ENCODE results near the gene IGFBP7. TPM values are rescaled to one million over a fixed set of nuclear protein-coding genes. Genes with fewer than 3 reads are reported as not detected.

The IGFBP7 gene
- total and polyA plus RNA-seq, 4 donors: 2,521 to 5,050 (median 2,800) TPM

DNA sequence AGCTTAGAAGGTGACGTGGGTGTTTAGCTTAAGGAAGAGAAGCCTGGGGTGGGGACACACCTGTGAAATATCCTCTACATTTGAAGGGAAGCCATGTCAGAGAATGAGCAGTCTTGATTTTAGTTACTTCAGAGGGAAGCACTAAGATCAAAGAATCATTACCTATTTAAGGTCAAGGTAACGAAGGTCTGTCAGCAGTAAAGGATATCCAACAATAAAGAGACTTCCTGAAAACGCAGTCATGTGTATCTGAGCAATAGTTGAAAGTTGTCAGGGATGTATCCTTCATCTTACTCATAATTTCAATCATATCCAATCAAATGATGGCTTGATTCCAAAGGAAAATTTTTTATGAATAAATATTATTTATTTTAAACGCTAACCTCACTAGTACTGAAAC is 33.5 kb downstream of the IGFBP7 start:
- Histone ChIP-seq H3K27ac (ENCODE audit: low read depth in 1 of 2, low read length in 2 of 2) (peak overlapping the region in 1 of 2 donors; percentile 71), H3K36me3 (ENCODE audit: control insufficient read depth in 1 of 2, insufficient read depth in 2 of 2, low read length in 1 of 2) (peaks cover 0 to 3% of the 10 kb centered on the region in 2 donors), H3K9me3 (ENCODE audit: control insufficient read depth, low read length) (no peaks in the 10 kb centered on the region), H3K4me3 (ENCODE audit: low read length in 2 of 2) (no peak overlapping the region), H3K27me3 (ENCODE audit: control insufficient read depth in 1 of 2, insufficient read depth in 2 of 2, low read length in 1 of 2) (no peaks in the 10 kb centered on the region), H3K4me1 (ENCODE audit: control insufficient read depth in 1 of 2, insufficient read depth in 2 of 2, low read length in 2 of 2) (peaks cover 5 to 16% of the 10 kb centered on the region in 2 donors)
- ATAC-seq (ENCODE audit: low FRiP score) (no peak), DNase-seq (no peak)
- WGBS, 2 donors: 56 to 60% methylated on average over 4 of the region's 4 CpGs
- intact Hi-C loops (cut with DNase I): no loop called here

DNA sequence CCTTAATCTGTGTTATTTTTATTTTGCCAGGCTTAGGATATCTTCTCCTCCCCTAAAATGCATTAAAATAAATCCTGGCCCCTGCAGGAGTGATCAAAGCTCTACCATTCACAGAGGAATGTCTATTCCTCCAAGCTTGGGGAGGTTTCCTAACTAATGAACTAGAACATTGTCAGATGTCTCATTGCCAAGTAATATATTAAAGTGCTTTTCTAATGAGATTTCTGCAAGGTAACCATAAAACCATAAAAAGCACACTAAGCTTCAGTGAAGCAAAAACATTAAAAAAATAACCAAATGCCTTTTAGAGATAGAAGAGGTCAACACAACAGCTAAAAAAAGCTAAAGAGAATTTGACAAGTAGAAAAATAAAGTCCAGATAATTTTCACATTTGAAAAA is 34.8 kb downstream of the IGFBP7 start:
- Histone ChIP-seq H3K4me1 (ENCODE audit: control insufficient read depth in 1 of 2, insufficient read depth in 2 of 2, low read length in 2 of 2) (peaks cover 8 to 16% of the 10 kb centered on the region in 2 donors), H3K4me3 (ENCODE audit: low read length in 2 of 2) (no peak overlapping the region), H3K27me3 (ENCODE audit: control insufficient read depth in 1 of 2, insufficient read depth in 2 of 2, low read length in 1 of 2) (no peaks in the 10 kb centered on the region), H3K36me3 (ENCODE audit: control insufficient read depth in 1 of 2, insufficient read depth in 2 of 2, low read length in 1 of 2) (peaks cover 0 to 3% of the 10 kb centered on the region in 2 donors), H3K9me3 (ENCODE audit: control insufficient read depth, low read length) (no peaks in the 10 kb centered on the region), H3K27ac (ENCODE audit: low read depth in 1 of 2, low read length in 2 of 2) (no peak overlapping the region)
- intact Hi-C loops (cut with DNase I): no loop called here
- no peak for DNase-seq
- ATAC-seq (ENCODE audit: low FRiP score): no peak

DNA sequence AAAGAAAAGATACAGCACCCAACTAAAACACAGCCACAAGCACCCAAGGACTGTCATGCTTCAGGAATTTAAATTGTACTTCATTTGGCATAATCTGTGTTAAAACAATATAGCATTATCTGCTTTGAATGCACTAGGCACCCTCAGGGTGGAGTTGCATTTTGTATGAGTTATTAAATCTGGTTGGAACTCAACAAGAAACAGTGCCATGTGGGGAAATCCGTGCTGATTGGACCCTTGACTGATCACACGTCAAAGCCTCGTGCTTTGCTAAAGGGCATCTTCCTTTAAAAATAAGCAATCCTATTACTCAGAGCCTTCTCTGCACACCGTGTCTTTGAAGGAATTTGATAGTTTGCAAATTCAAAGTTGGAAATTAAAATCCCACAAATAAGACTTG is 35.4 kb downstream of the IGFBP7 start:
- intact Hi-C loops (cut with DNase I): no loop called here
- Histone ChIP-seq H3K27me3 (ENCODE audit: control insufficient read depth in 1 of 2, insufficient read depth in 2 of 2, low read length in 1 of 2) (no peaks in the 10 kb centered on the region), H3K4me3 (ENCODE audit: low read length in 2 of 2) (no peak overlapping the region), H3K27ac (ENCODE audit: low read depth in 1 of 2, low read length in 2 of 2) (peak overlapping the region; percentile 9 to 70), H3K4me1 (ENCODE audit: control insufficient read depth in 1 of 2, insufficient read depth in 2 of 2, low read length in 2 of 2) (peaks cover 8 to 10% of the 10 kb centered on the region in 2 donors), H3K36me3 (ENCODE audit: control insufficient read depth in 1 of 2, insufficient read depth in 2 of 2, low read length in 1 of 2) (peaks cover 0 to 3% of the 10 kb centered on the region in 2 donors), H3K9me3 (ENCODE audit: control insufficient read depth, low read length) (no peaks in the 10 kb centered on the region)
- no peak for ATAC-seq (ENCODE audit: low FRiP score)
- 0 to 3% methylated on average over 4 of the region's 4 CpGs for WGBS, 2 donors
- no peak for DNase-seq

DNA sequence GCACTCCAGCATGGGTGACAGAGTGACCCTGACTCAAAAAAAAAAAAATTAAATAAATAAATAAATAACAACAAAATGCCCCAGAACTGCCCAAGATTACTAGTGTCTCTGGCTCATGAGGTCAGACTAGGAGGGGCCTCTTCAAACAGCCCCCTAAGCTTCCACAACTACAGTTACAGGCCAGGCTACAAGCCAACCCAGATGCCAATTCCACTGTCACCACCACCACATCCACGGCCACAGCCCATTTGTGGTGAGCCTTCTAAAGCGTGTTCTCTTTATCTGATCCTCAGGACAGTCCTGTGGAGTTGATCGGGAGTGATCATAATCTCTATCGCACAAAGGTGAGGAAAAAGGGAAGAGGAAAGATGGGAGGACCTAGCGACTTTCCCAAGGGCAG is 36.6 kb downstream of the IGFBP7 start:
- H3K4me3 ChIP-seq (ENCODE audit: low read length in 2 of 2): no peak overlapping the region
- no peak for ATAC-seq (ENCODE audit: low FRiP score)
- H3K4me1 ChIP-seq (ENCODE audit: control insufficient read depth in 1 of 2, insufficient read depth in 2 of 2, low read length in 2 of 2): peaks cover 8 to 15% of the 10 kb centered on the region in 2 donors
- intact Hi-C loops (cut with DNase I): no loop called here
- no peaks in the 10 kb centered on the region for H3K27me3 ChIP-seq (ENCODE audit: control insufficient read depth in 1 of 2, insufficient read depth in 2 of 2, low read length in 1 of 2)
- no peaks in the 10 kb centered on the region for H3K9me3 ChIP-seq (ENCODE audit: control insufficient read depth, low read length)
- H3K36me3 ChIP-seq (ENCODE audit: control insufficient read depth in 1 of 2, insufficient read depth in 2 of 2, low read length in 1 of 2): peaks cover 0 to 3% of the 10 kb centered on the region in 2 donors
- DNase-seq: no peak
- H3K27ac ChIP-seq (ENCODE audit: low read depth in 1 of 2, low read length in 2 of 2): peak overlapping the region in 1 of 2 donors; percentile 42
- 74 to 77% methylated on average over 5 of the region's 5 CpGs for WGBS, 2 donors

DNA sequence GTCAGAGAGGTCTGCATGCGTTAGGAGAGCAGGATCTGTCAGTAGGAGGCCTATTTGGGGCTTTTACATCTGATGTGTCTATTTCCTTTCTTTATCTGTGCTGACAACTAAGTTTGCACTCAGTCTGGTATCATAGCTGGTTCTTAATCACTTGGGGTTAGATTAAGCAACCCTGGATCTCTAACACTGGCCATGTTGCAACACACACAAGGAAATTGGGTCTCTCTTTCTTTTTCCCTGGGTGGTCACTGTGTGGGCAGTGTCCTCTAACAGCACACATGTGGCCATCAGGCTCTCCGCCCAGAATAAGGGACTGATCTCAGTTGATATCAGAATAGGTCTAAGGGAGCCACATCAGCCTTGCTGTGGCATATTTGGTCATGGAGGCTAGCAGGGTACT is 38.9 kb downstream of the IGFBP7 start:
- Histone ChIP-seq H3K27me3 (ENCODE audit: control insufficient read depth in 1 of 2, insufficient read depth in 2 of 2, low read length in 1 of 2) (no peaks in the 10 kb centered on the region), H3K4me3 (ENCODE audit: low read length in 2 of 2) (no peak overlapping the region), H3K4me1 (ENCODE audit: control insufficient read depth in 1 of 2, insufficient read depth in 2 of 2, low read length in 2 of 2) (peaks cover 8 to 11% of the 10 kb centered on the region in 2 donors), H3K27ac (ENCODE audit: low read depth in 1 of 2, low read length in 2 of 2) (peak overlapping the region; percentile 49 to 57), H3K36me3 (ENCODE audit: control insufficient read depth in 1 of 2, insufficient read depth in 2 of 2, low read length in 1 of 2) (peaks cover 0 to 3% of the 10 kb centered on the region in 2 donors), H3K9me3 (ENCODE audit: control insufficient read depth, low read length) (no peaks in the 10 kb centered on the region)
- WGBS, 2 donors: 27 to 55% methylated on average over 2 of the region's 2 CpGs
- intact Hi-C loops (cut with DNase I): no loop called here
- no peak for DNase-seq
- peak; percentile 79 for ATAC-seq (ENCODE audit: low FRiP score)

DNA sequence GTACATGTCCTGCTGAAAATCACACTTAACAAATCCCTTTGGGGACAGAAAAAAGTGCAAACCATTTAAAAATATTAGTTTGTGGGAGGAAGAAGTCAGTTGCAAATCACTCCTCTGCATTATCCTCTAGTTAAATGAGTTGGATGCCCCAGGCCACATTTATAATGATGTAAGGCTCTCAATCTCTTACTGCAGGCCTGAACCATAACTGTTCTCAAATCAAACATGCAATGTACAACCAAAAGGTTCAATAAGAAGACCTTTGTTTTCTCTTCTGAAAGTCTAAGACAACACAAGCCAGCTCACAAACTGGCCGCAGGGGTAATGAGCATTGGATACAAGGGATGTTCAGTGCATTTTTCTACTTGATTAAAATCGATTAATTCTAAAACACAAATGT is 39.7 kb downstream of the IGFBP7 start:
- no peaks in the 10 kb centered on the region for H3K9me3 ChIP-seq (ENCODE audit: control insufficient read depth, low read length)
- ATAC-seq (ENCODE audit: low FRiP score) (no peak), DNase-seq (no peak)
- no peaks in the 10 kb centered on the region for H3K27me3 ChIP-seq (ENCODE audit: control insufficient read depth in 1 of 2, insufficient read depth in 2 of 2, low read length in 1 of 2)
- WGBS, 2 donors: 75 to 81% methylated on average over 2 of the region's 2 CpGs
- H3K4me1 ChIP-seq (ENCODE audit: control insufficient read depth in 1 of 2, insufficient read depth in 2 of 2, low read length in 2 of 2): peaks cover 7 to 11% of the 10 kb centered on the region in 2 donors
- intact Hi-C loops (cut with DNase I): no loop called here
- no peaks in the 10 kb centered on the region for H3K36me3 ChIP-seq (ENCODE audit: control insufficient read depth in 1 of 2, insufficient read depth in 2 of 2, low read length in 1 of 2)
- H3K27ac ChIP-seq (ENCODE audit: low read depth in 1 of 2, low read length in 2 of 2): no peak overlapping the region
- H3K4me3 ChIP-seq (ENCODE audit: low read length in 2 of 2): no peak overlapping the region

DNA sequence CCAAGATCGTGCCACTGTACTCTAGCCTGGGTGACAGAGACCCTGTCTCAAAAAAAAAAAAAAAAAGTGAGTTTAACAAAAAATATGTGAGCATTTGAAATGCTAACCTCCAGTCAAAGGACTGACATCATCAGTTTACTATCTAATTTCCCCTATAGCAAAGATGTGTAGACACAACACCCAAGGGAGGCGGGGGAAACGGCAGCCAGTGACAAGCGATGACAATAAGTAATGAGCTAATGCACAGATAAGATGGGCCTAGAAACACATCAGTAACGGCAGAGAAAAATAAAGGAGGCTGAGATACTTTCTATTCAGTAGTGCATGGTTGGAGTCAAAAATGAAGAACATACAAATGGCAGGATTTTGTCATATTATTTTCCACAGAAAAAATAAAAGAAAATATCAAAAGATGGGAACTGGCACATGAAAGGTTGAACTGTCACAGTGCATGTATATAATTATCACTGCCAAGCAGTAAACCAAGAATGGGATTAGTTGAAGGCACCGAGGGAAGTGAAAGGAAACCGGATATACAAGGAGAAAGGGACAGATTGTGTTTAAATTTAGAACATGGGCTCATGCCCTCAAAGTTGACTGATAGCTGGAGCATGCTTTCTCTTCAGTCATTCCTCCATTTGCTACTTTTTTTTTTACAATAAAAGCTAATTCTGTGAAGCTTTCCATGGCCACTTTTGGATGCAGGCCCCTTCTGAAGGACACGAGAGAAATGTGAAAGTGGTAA is 41.8 kb downstream of the IGFBP7 start:
- no peak overlapping the region for H3K4me3 ChIP-seq (ENCODE audit: low read length in 2 of 2)
- 37 to 39% methylated on average over 8 of the region's 8 CpGs for WGBS, 2 donors
- no peaks in the 10 kb centered on the region for H3K9me3 ChIP-seq (ENCODE audit: control insufficient read depth, low read length)
- peak overlapping the region; percentile 75 to 91 for H3K27ac ChIP-seq (ENCODE audit: low read depth in 1 of 2, low read length in 2 of 2)
- DNase-seq (no peak), ATAC-seq (ENCODE audit: low FRiP score) (no peak)
- intact Hi-C loops (cut with DNase I): loop anchor here in 1 of 2 donors (5.0 kb wide), 1 partner anchor 39 kb away; no protein-coding TSS in a partner anchor
- H3K36me3 ChIP-seq (ENCODE audit: control insufficient read depth in 1 of 2, insufficient read depth in 2 of 2, low read length in 1 of 2): no peaks in the 10 kb centered on the region
- peaks cover 6 to 10% of the 10 kb centered on the region in 2 donors for H3K4me1 ChIP-seq (ENCODE audit: control insufficient read depth in 1 of 2, insufficient read depth in 2 of 2, low read length in 2 of 2)
- H3K27me3 ChIP-seq (ENCODE audit: control insufficient read depth in 1 of 2, insufficient read depth in 2 of 2, low read length in 1 of 2): no peaks in the 10 kb centered on the region

DNA sequence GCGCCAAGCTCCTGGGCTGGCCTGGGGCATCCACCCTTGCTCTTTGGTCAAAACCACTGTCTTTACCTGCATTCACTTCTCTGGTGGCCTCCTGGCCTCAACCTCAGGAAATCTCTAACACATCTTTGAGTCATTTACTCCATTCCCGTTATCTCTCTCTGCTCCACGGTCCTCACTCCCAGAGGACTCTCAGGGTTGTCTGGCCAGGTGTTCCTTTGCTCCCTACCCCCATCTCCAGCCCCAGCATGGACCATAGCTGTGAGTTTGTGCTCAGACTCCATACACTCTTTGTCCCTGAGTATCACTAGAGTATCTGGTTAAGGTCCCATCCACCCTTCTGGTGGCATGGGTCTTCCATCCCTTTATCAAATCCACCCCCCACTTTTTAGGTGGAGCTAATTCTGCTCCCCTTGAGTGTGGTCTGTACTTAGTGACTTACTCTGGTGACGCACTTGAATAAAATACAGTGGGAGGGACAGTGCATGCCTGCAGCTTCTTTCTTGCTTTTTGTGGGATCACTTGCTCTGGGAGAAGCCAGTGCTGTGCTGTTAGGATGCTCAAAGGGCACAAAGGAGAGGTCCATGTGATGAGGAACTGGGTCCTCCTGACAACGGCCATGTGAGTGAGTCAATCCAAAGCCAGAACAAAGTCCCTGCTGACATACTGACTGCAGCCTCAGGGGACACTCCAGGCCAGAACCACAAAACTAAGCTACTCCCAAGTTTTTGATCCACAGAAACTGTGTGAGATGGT is 44.3 kb downstream of the IGFBP7 start:
- peak; percentile 13 for ATAC-seq (ENCODE audit: low FRiP score)
- intact Hi-C loops (cut with DNase I): loop anchor here in 1 of 2 donors (5.0 kb wide), 1 partner anchor 41 kb away; no protein-coding TSS in a partner anchor
- H3K9me3 ChIP-seq (ENCODE audit: control insufficient read depth, low read length): no peaks in the 10 kb centered on the region
- WGBS, 2 donors: 42 to 43% methylated on average over 5 of the region's 5 CpGs
- H3K4me3 ChIP-seq (ENCODE audit: low read length in 2 of 2): no peak overlapping the region
- no peak for DNase-seq
- no peaks in the 10 kb centered on the region for H3K36me3 ChIP-seq (ENCODE audit: control insufficient read depth in 1 of 2, insufficient read depth in 2 of 2, low read length in 1 of 2)
- H3K27me3 ChIP-seq (ENCODE audit: control insufficient read depth in 1 of 2, insufficient read depth in 2 of 2, low read length in 1 of 2): no peaks in the 10 kb centered on the region
- peaks cover 3 to 15% of the 10 kb centered on the region in 2 donors for H3K4me1 ChIP-seq (ENCODE audit: control insufficient read depth in 1 of 2, insufficient read depth in 2 of 2, low read length in 2 of 2)
- peak overlapping the region; percentile 65 to 81 for H3K27ac ChIP-seq (ENCODE audit: low read depth in 1 of 2, low read length in 2 of 2)

Data from aorta (tissue), 5 donors.